Activated CD4-positive, alpha-beta memory T cell treated with anti-CD3 and anti-CD28 coated beads, Interleukin-2, amount 10 ng/mL, durations not matched to agents 7 days and 5 days (primary cell): ENCODE measurements around the gene ELAC1. TPM values are rescaled to one million over a fixed set of nuclear protein-coding genes. Genes with fewer than 3 reads are reported as not detected.
A peak's percentile ranks its signal among the peaks of the same experiment; 100 is the strongest.

Source experiments
- CTCF ChIA-PET: fragments of 350-600 bp; sonication (Branson Sonifier 250); formaldehyde crosslinking; loops from one replicate; lab custom pipeline; 2021; ENCODE audit warnings: antibody characterized with exemption, inconsistent platforms; lab: Charles Lee
- POLR2A ChIA-PET: fragments of 350-600 bp; sonication (Branson Sonifier 250); formaldehyde crosslinking; loops from one replicate; lab custom pipeline; 2021; ENCODE audit warnings: antibody characterized with exemption; lab: Charles Lee
- DNase-seq: peaks from one replicate; pipeline ENCODE4 v3.0.0-alpha.2; 2020
- H3K27ac Mint-ChIP-seq: one replicate; pipeline ENCODE4 v1.8.0; 2021; ENCODE audit warnings: mild to moderate bottlenecking, mixed read lengths
- H3K27me3 Mint-ChIP-seq: one replicate; pipeline ENCODE4 v1.8.0; 2021; ENCODE audit warnings: mixed read lengths
- H3K36me3 Mint-ChIP-seq: one replicate; pipeline ENCODE4 v1.8.0; 2021; ENCODE audit warnings: low read depth, mixed read lengths
- H3K4me1 Mint-ChIP-seq: one replicate; pipeline ENCODE4 v1.8.0; 2021; ENCODE audit warnings: mixed read lengths
- H3K4me3 Mint-ChIP-seq: one replicate; pipeline ENCODE4 v1.8.0; 2021; ENCODE audit warnings: mild to moderate bottlenecking, mixed read lengths
- H3K9me3 Mint-ChIP-seq: one replicate; pipeline ENCODE4 v1.8.0; 2021; ENCODE audit warnings: mixed read lengths
- total RNA-seq, 2 experiments: library from RNA; stranded (reverse); gene quantifications; one replicate each; pipeline ENCODE4 v1.2.3, GENCODE V29; 2021

Gene ELAC1
- total RNA-seq, 2 experiments from 2014 or later = 5.9 to 7.3 TPM

GRCh38 chr18:51030537-51031258 lies 62.9 kb downstream of the ELAC1 start:
- CTCF ChIA-PET = interaction anchor here (0.7 to 3.2 kb wide), 9 partner anchors 10 to 210 kb away, joined by 3 to 12 read pairs (median 4); partner anchors contain the start of gene ME2
- no peaks in the 10 kb centered on the region for H3K9me3 Mint-ChIP-seq
- POLR2A ChIA-PET = interaction anchor here (1.0 to 6.4 kb wide), 25 partner anchors 8 to 210 kb away, joined by 3 to 120 read pairs (median 6); partner anchors contain the start of genes ELAC1, ME2, MEX3C and MRO
- peak overlapping the region; percentile 98 for H3K4me3 Mint-ChIP-seq
- peaks cover 50% of the 10 kb centered on the region for H3K36me3 Mint-ChIP-seq
- H3K27ac Mint-ChIP-seq = peak overlapping the region; percentile 83
- peak; percentile 69 for DNase-seq
- no peaks in the 10 kb centered on the region for H3K27me3 Mint-ChIP-seq
- peaks cover 71% of the 10 kb centered on the region for H3K4me1 Mint-ChIP-seq

DNA sequence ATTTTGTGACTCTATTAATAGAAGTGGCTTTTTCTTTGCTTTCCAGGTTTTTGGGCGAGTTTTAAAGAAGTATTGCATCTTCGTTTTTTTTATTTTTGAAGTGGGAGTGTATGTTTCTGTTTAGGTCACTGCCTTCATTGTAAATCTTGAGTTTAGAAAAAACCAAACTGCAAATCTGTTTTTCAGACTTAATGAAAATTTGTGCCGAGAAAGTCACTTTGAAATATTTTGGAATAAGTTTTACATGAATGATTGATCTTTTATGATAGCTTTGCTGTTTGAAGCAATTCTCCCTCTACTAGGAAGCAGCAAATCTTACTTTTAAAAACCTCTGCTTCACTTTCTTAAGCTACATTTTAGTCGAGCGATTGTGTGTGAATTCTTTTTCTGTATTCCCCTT lies 64.4 kb downstream of the ELAC1 start:
- H3K36me3 Mint-ChIP-seq = peaks cover 52% of the 10 kb centered on the region
- no peaks in the 10 kb centered on the region for H3K27me3 Mint-ChIP-seq
- peak overlapping the region; percentile 98 for H3K4me3 Mint-ChIP-seq
- POLR2A ChIA-PET = interaction anchor here (0.5 to 6.4 kb wide), 7 partner anchors 12 to 180 kb away, joined by 3 to 120 read pairs (median 33); partner anchors contain the start of genes ELAC1, ME2 and MEX3C
- DNase-seq = no peak
- CTCF ChIA-PET = interaction anchor here (1.2 to 1.5 kb wide), 4 partner anchors 9 to 65 kb away, joined by 3 to 5 read pairs (median 4); partner anchors contain the start of gene ELAC1
- H3K9me3 Mint-ChIP-seq = no peaks in the 10 kb centered on the region
- H3K4me1 Mint-ChIP-seq = peaks cover 76% of the 10 kb centered on the region
- peak overlapping the region; percentile 47 for H3K27ac Mint-ChIP-seq

DNA sequence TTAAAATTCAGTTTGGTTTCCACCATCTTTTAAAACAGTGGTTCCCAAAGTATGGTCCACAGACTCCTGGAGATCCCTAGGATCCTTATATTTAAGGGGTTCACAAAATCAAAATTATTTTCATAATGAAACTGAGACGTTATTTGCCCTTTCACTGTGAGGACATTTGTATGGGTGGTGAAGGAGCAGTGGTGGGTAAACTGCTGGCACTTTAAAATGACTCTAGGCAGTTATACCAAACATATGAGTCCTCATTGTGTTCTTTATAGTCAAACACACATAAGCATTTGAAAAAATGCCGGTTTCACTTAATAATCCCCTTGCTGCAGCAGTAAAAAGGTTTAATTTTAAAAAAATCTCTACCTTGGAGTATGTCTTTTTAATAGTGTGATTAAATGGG lies 69.4 kb downstream of the ELAC1 start:
- Mint-ChIP-seq H3K27ac (no peak overlapping the region), H3K9me3 (no peaks in the 10 kb centered on the region), H3K36me3 (peaks cover 40% of the 10 kb centered on the region), H3K4me1 (peaks cover 70% of the 10 kb centered on the region), H3K27me3 (no peaks in the 10 kb centered on the region), H3K4me3 (no peak overlapping the region)
- DNase-seq = no peak
- POLR2A ChIA-PET = interaction anchor here (0.6 to 2.8 kb wide), 3 partner anchors 7 to 159 kb away, joined by 3 to 25 read pairs (median 4); partner anchors contain the start of genes ME2 and SMAD4
- CTCF ChIA-PET = interaction anchor here (1.6 kb wide), 1 partner anchor 14 kb away, joined by 5 read pairs; no protein-coding TSS in a partner anchor

Other genes starting within 250 kb of the ELAC1 start
- not detected for gene MRO, start 148.0 kb upstream of the ELAC1 start, total RNA-seq
- 10 to 100 TPM; 71.8 to 73.6 TPM for gene ME2, start 88.9 kb upstream of the ELAC1 start, total RNA-seq
- 10 to 100 TPM; 80.3 to 83.8 TPM for gene SMAD4, start 62.2 kb downstream of the ELAC1 start, total RNA-seq
- 10 to 100 TPM; 55.4 to 62.6 TPM for gene MEX3C, start 229.6 kb downstream of the ELAC1 start, total RNA-seq